Measurements from ENCODE around the gene UBA7.
A peak's percentile ranks its signal among the peaks of the same experiment; 100 is the strongest.

UBA7 gene

DNA sequence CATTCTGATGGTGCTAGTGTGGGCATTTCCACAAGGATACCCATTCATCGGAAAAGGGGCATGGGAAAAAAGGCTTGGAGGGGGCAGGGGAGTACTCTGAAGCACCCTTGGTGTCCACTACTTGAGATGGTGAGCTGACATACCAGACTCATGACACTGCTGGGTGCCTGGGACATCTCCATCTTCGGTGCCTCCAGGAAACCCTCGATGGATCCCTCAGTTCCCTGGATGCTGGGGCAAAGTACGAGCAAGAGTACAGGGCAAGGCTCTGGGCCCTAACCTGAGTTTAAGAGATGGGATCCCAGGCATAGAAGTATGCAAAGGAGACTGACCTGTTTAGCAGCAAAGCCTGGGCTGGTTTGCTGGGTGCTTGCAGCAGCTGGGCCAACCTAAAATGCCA, 22.2 kb downstream of the UBA7 start:
- H3K4me1 ChIP-seq (ENCODE audit: insufficient read depth, poor library complexity, severe bottlenecking) = peaks cover 4% of the 10 kb centered on the region
- no peaks in the 10 kb centered on the region for H3K36me3 ChIP-seq (ENCODE audit: low read depth)
- DNase-seq (ENCODE audit: low spot score) (peak; percentile 19), ATAC-seq (ENCODE audit: low read depth) (0 out of 3 replicates have a peak, but pooled peaks have one; percentile 14)
- TF ChIP-seq, protein P1, sequence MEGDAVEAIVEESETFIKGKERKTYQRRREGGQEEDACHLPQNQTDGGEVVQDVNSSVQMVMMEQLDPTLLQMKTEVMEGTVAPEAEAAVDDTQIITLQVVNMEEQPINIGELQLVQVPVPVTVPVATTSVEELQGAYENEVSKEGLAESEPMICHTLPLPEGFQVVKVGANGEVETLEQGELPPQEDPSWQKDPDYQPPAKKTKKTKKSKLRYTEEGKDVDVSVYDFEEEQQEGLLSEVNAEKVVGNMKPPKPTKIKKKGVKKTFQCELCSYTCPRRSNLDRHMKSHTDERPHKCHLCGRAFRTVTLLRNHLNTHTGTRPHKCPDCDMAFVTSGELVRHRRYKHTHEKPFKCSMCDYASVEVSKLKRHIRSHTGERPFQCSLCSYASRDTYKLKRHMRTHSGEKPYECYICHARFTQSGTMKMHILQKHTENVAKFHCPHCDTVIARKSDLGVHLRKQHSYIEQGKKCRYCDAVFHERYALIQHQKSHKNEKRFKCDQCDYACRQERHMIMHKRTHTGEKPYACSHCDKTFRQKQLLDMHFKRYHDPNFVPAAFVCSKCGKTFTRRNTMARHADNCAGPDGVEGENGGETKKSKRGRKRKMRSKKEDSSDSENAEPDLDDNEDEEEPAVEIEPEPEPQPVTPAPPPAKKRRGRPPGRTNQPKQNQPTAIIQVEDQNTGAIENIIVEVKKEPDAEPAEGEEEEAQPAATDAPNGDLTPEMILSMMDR (IDR thresholded peaks at IDR 0.05; ENCODE audit: poor library complexity, severe bottlenecking) = no peak
- no peak overlapping the region for H3K27ac ChIP-seq (ENCODE audit: poor library complexity, severe bottlenecking)
- H3K9me3 ChIP-seq (ENCODE audit: severe bottlenecking) = no peaks in the 10 kb centered on the region
- no peaks in the 10 kb centered on the region for H3K27me3 ChIP-seq (ENCODE audit: insufficient read depth, poor library complexity, severe bottlenecking)
- H3K4me3 ChIP-seq (ENCODE audit: severe bottlenecking) = no peak overlapping the region

DNA sequence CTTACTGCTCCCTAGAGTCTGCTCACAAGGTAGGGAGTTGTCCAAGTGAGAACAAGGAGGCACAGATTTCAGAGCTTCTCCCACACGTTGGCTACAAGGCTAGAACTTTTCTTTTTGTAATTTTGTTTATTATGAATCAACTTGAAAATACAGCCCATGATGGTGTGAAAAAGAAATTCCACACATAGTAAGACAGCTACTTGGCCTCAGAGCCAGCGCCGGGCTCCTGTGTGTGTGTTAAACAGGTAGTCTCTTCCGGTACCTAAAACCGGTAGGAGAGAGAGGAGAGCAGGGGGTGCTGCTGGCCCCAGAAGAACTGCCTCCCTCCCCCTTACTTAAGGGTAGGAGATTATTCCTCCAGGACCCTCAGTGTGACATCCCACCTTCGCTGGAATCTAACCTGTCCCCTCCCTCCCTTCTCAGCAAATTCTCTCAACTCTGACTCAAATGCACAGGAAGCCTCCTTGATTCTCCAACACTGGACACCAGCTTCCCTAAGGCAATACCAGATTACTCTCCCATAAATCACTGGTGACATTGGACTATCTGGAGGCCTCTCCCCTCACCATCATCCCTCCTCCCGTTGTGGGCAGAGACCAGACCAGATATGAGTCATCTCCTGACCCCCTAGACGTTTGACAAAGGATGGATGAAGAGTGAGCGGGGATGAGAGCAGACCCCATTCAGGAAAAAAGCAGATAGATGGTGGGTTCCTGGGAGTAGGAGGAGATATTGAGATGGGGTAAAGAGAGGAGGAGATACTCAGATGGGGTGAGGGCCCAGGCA, 22.9 kb downstream of the UBA7 start:
- no peak for ATAC-seq (ENCODE audit: low read depth)
- no peaks in the 10 kb centered on the region for H3K27me3 ChIP-seq (ENCODE audit: insufficient read depth, poor library complexity, severe bottlenecking)
- TF ChIP-seq, protein P1 (IDR thresholded peaks at IDR 0.05; ENCODE audit: poor library complexity, severe bottlenecking) = no peak
- H3K4me3 ChIP-seq (ENCODE audit: severe bottlenecking) = no peak overlapping the region
- peaks cover 4% of the 10 kb centered on the region for H3K4me1 ChIP-seq (ENCODE audit: insufficient read depth, poor library complexity, severe bottlenecking)
- no peaks in the 10 kb centered on the region for H3K9me3 ChIP-seq (ENCODE audit: severe bottlenecking)
- H3K36me3 ChIP-seq (ENCODE audit: low read depth) = no peaks in the 10 kb centered on the region
- DNase-seq (ENCODE audit: low spot score) = no peak
- H3K27ac ChIP-seq (ENCODE audit: poor library complexity, severe bottlenecking) = no peak overlapping the region

DNA sequence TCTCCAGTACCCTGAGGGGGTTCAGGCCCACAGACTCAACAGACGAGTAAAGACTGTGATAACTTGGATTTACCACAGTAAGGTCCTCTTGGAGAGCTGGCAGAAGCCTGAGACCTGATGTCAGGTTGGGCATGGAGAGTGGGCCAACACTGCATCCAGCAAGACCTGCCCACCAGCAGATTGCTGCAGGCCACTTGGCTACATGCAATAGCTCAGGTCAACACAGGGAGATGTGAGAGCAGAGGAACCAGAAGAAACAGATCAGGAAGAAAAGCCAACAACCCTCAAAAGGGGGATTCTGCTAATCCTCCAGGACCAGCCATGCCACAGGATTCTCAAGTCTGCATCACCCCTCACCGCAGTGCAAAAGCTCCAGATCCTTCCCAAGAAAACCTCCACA, 25.7 kb downstream of the UBA7 start:
- Histone ChIP-seq H3K36me3 (ENCODE audit: low read depth) (peaks cover 19% of the 10 kb centered on the region), H3K4me3 (ENCODE audit: severe bottlenecking) (no peak overlapping the region), H3K4me1 (ENCODE audit: insufficient read depth, poor library complexity, severe bottlenecking) (peaks cover 11% of the 10 kb centered on the region), H3K9me3 (ENCODE audit: severe bottlenecking) (no peaks in the 10 kb centered on the region), H3K27ac (ENCODE audit: poor library complexity, severe bottlenecking) (no peak overlapping the region), H3K27me3 (ENCODE audit: insufficient read depth, poor library complexity, severe bottlenecking) (no peaks in the 10 kb centered on the region)
- DNase-seq (ENCODE audit: low spot score) = no peak
- ATAC-seq (ENCODE audit: low read depth) = no peak
- TF ChIP-seq, protein P1 (IDR thresholded peaks at IDR 0.05; ENCODE audit: poor library complexity, severe bottlenecking) = no peak

DNA sequence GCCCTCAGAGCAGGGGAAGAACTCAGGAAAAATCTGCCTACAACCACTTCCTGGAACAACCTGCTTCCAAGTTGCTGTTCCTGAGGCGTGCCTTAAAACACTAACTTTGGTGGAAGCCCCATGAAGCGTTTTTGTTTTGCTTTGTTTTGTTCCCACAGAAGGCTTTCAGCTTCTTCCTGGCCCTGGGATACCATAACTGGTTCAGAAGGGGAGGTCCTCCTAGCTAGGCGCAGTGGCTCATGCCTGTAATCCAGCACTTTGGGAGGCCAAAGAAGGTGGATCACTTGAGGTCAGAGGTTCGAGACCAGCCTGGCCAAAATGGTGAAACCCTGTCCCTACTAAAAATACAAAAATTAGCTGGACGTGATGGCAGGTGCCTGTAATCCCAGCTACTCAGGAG, 26.2 kb downstream of the UBA7 start:
- Histone ChIP-seq H3K4me3 (ENCODE audit: severe bottlenecking) (no peak overlapping the region), H3K27ac (ENCODE audit: poor library complexity, severe bottlenecking) (no peak overlapping the region), H3K27me3 (ENCODE audit: insufficient read depth, poor library complexity, severe bottlenecking) (no peaks in the 10 kb centered on the region), H3K36me3 (ENCODE audit: low read depth) (peaks cover 19% of the 10 kb centered on the region), H3K9me3 (ENCODE audit: severe bottlenecking) (no peaks in the 10 kb centered on the region), H3K4me1 (ENCODE audit: insufficient read depth, poor library complexity, severe bottlenecking) (peaks cover 11% of the 10 kb centered on the region)
- no peak for ATAC-seq (ENCODE audit: low read depth)
- no peak for DNase-seq (ENCODE audit: low spot score)
- TF ChIP-seq, protein P1 (IDR thresholded peaks at IDR 0.05; ENCODE audit: poor library complexity, severe bottlenecking) = no peak

DNA sequence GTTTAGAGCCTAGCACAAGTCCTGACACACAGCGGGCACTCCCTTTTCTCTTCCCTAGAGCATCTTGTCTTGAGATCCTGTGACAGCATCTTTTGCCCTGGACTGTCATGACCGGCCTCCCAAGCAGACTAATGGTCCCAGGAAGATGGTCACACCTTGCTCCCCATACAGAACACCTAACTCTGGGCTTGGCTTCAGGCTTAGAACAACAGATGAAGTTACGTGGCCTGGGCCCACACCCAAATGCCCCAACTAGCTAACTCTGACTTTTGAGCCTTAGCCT, 26.6 kb downstream of the UBA7 start:
- no peaks in the 10 kb centered on the region for H3K9me3 ChIP-seq (ENCODE audit: severe bottlenecking)
- DNase-seq (ENCODE audit: low spot score) (no peak), ATAC-seq (ENCODE audit: low read depth) (no peak)
- peaks cover 19% of the 10 kb centered on the region for H3K36me3 ChIP-seq (ENCODE audit: low read depth)
- TF ChIP-seq, protein P1 (IDR thresholded peaks at IDR 0.05; ENCODE audit: poor library complexity, severe bottlenecking) = no peak
- no peaks in the 10 kb centered on the region for H3K27me3 ChIP-seq (ENCODE audit: insufficient read depth, poor library complexity, severe bottlenecking)
- peaks cover 11% of the 10 kb centered on the region for H3K4me1 ChIP-seq (ENCODE audit: insufficient read depth, poor library complexity, severe bottlenecking)
- peak overlapping the region; percentile 49 for H3K27ac ChIP-seq (ENCODE audit: poor library complexity, severe bottlenecking)
- H3K4me3 ChIP-seq (ENCODE audit: severe bottlenecking) = peak overlapping the region; percentile 75
